CD4-positive, alpha-beta T cell treated with Interleukin-6 at 100 ng/mL for 8 hours (primary cell): ENCODE results near the gene WRNIP1.

Experiments
- DNase-seq: peaks from one replicate; pipeline ENCODE4 v3.0.0-alpha.2; 2020; ENCODE audit warnings: mixed read lengths, low spot score

The WRNIP1 gene

GRCh38 chr6:2765166-2765895, at the start of gene WRNIP1:
Gene WRNIP1, plus strand, starts transcription at chr6:2765393. Its CDS starts 230 bp downstream, at chr6:2765623.
- peak; percentile 98 for DNase-seq

- DNase-seq, result no peak
Observed at GRCh38 chr6:2715737-2716136, 49.5 kb upstream of the WRNIP1 start.

GRCh38 chr6:2716936-2717700, 48.1 kb upstream of the WRNIP1 start:
- no peak for DNase-seq

GRCh38 chr6:2718334-2719092, 46.7 kb upstream of the WRNIP1 start:
- DNase-seq, result no peak

- DNase-seq, result no peak
Observed at GRCh38 chr6:2719093-2719455, 46.1 kb upstream of the WRNIP1 start.

GRCh38 chr6:2721219-2721618, 44.0 kb upstream of the WRNIP1 start:
- no peak for DNase-seq

GRCh38 chr6:2725364-2725988, 39.7 kb upstream of the WRNIP1 start:
- no peak for DNase-seq

GRCh38 chr6:2725999-2726567, 39.1 kb upstream of the WRNIP1 start:
- no peak for DNase-seq

GRCh38 chr6:2729921-2730320, 35.3 kb upstream of the WRNIP1 start:
- DNase-seq, result no peak

- no peak for DNase-seq
Observed at GRCh38 chr6:2730353-2731107, 34.7 kb upstream of the WRNIP1 start.

- DNase-seq, result no peak
Observed at GRCh38 chr6:2731281-2731909, 33.8 kb upstream of the WRNIP1 start.

- no peak for DNase-seq
Observed at GRCh38 chr6:2732503-2733089, 32.6 kb upstream of the WRNIP1 start.

GRCh38 chr6:2733324-2733723, 31.9 kb upstream of the WRNIP1 start:
- DNase-seq, result peak; percentile 12

- no peak for DNase-seq
Observed at GRCh38 chr6:2733736-2734480, 31.3 kb upstream of the WRNIP1 start.

GRCh38 chr6:2734488-2735166, 30.6 kb upstream of the WRNIP1 start:
- DNase-seq, result no peak

- no peak for DNase-seq
Observed at GRCh38 chr6:2737885-2738284, 27.3 kb upstream of the WRNIP1 start.

- DNase-seq, result peak; percentile 42
Observed at GRCh38 chr6:2738373-2738979, 26.7 kb upstream of the WRNIP1 start.

- DNase-seq, result no peak
Observed at GRCh38 chr6:2739335-2739734, 25.9 kb upstream of the WRNIP1 start.

- DNase-seq, result no peak
Observed at GRCh38 chr6:2740581-2740980, 24.6 kb upstream of the WRNIP1 start.
